GM12873 (cell line): Measurements from ENCODE around the gene EPOP.

Experiments
- CTCF ChIP-seq: IDR thresholded peaks from 2 replicates; pipeline ENCODE4 v1.5.1; 2012; ENCODE audit warnings: low read depth, mild to moderate bottlenecking, moderate library complexity, low read length, control low read depth; ENCODE audit not compliant: insufficient read depth; ENCODE audit errors: missing control alignments

The EPOP gene

GRCh38 chr17:38715216-38715943, 40.6 kb upstream of the EPOP start:
- TF ChIP-seq CTCF, result no peak

GRCh38 chr17:38713456-38714075, 38.8 kb upstream of the EPOP start:
- TF ChIP-seq CTCF, result no peak

GRCh38 chr17:38712593-38712992, 37.8 kb upstream of the EPOP start:
- TF ChIP-seq CTCF, result no peak

GRCh38 chr17:38711792-38712571, 37.2 kb upstream of the EPOP start:
- no peak for TF ChIP-seq CTCF

- TF ChIP-seq CTCF, result no peak
Measured at GRCh38 chr17:38710985-38711384, 36.2 kb upstream of the EPOP start.

GRCh38 chr17:38710604-38710962, 35.8 kb upstream of the EPOP start:
- TF ChIP-seq CTCF, result no peak

GRCh38 chr17:38709864-38710603, 35.3 kb upstream of the EPOP start:
- TF ChIP-seq CTCF, result no peak
